Brain pericyte (primary cell): ENCODE data around the gene TMEM272.

Experiments used
- DNase-seq: peaks from one replicate; pipeline ENCODE4 v3.0.0-alpha.2; 2012; ENCODE audit warnings: low read depth, low spot score

TMEM272 gene

DNA sequence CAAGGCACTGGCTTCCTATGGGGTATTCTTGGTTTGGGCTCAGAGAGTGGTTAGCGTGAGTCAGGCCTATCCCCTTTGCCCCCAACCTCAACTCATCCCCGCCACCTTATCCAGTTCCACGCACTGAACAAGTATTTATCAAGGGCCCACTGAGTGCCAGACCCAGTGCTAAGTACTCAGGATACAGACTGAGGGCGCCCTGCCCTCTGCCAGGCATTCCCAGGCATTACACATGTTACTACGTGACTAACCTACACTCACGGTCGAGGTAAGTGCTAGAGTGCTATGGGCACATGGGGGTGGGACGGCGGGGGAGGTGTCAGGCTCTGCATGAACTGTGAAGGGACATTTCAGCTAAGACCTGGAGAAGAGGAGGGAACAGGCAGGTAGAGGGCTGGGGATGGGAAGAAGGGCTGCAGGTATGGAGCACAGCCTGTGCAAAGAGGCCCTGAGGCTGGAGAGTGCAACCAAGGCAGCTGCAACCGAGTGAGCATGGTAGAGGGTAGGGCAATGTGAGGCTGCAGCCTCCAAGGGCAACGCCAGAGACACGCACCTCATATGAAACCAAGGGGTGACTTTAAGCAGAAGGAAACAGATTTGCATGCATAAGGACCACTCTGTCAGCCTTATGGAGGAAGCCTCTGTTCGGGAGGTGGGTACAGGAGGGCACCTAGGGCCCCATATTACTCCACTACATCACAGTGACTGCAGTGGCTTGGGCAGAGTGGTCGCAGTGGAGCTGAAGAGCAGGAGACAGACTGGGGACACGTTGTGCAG is 63.5 kb downstream of the TMEM272 start:
- DNase-seq, result no peak

GRCh38 chr13:51780099-51780498 is 64.9 kb downstream of the TMEM272 start:
- DNase-seq, result no peak

DNA sequence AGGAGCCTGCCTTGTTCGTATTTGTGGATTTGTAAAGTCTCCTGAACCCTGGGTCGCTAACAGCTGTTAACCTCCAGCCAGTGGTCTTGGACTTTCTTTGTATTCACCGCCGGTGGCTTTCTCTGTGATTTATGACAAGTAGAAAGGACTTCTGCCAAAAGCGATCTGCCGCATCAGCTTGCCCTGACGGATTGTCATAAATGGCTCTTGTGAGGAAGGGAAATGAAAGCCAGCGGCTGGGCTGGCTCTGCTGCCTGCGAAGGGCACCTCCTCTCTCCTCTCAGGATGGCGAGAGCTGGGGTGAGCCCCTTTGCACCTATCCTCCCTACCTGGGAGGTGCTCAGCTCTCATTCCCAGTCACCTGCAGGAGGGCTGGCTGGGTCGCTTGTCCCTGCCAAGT is 66.6 kb downstream of the TMEM272 start:
- DNase-seq, result no peak

DNA sequence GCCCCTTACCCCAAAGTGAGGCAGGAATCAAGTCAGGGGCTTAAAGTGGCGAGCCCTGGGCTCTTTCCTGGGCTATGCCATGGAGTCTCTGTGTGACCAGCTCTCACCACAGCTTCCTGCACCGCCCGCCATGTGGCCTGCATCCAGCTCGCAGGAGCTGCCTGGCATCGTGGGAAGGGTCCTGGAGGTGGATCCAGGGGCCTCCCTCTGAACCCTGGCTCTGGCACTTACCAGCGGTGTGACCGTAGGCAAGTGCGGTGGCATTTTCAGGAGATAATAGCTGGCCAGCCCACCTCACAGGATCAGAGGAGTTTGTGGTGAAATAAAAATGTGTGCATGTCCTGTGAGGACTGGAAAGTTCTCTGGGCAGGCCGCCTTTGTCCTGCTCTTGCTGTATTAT is 67.1 kb downstream of the TMEM272 start:
- no peak for DNase-seq

- no peak for DNase-seq
Measured at GRCh38 chr13:51776179-51776578, 68.8 kb downstream of the TMEM272 start.

GRCh38 chr13:51773515-51773914 is 71.5 kb downstream of the TMEM272 start:
- DNase-seq, result no peak

DNA sequence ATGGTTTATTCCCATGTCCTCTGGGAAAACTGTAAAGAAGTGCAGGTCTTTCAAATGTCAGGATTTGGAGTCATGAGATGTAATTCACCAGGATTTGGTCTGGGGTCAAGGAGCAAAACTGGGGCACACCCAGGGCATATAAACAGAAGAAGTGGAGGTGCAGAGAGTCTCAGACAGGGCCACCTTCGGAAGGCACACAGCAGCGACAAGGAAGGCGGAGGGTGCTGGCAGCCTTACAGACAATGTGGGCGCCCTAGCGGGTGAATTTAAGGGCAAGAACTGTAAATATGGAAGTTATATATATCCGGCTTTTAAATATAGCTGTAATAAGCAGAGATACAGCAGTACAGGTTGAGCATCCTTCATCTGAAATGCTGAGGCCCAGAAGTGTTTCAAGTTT is 72.2 kb downstream of the TMEM272 start:
- DNase-seq, result no peak

GRCh38 chr13:51772105-51772455 is 72.9 kb downstream of the TMEM272 start:
- DNase-seq, result no peak

GRCh38 chr13:51771418-51772104 is 73.4 kb downstream of the TMEM272 start:
- DNase-seq, result no peak

- DNase-seq, result no peak
Measured at GRCh38 chr13:51770681-51771417, 74.1 kb downstream of the TMEM272 start.

DNA sequence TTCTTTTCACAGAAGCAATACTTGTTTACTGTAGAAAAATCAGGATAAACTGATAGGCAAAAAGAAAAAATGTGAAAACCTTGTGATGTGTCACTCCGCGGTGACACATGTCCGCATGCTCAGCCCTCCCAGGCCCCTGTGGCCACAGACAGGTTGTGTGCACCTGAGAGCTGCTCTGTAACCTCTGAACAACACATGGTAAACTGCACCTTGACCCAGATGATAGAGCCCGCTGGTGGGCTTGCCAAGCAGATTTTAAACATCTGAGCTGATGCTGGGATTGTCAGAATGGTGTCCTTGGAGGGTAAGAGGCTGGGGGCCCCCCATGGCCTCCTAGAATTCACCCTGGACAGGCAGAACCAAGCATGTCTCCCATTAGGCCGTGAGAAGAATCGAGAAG is 74.8 kb downstream of the TMEM272 start:
- DNase-seq, result no peak

- DNase-seq, result no peak
Measured at GRCh38 chr13:51769455-51770127, 75.4 kb downstream of the TMEM272 start.

GRCh38 chr13:51768976-51769375 is 76.0 kb downstream of the TMEM272 start:
- DNase-seq, result no peak

DNA sequence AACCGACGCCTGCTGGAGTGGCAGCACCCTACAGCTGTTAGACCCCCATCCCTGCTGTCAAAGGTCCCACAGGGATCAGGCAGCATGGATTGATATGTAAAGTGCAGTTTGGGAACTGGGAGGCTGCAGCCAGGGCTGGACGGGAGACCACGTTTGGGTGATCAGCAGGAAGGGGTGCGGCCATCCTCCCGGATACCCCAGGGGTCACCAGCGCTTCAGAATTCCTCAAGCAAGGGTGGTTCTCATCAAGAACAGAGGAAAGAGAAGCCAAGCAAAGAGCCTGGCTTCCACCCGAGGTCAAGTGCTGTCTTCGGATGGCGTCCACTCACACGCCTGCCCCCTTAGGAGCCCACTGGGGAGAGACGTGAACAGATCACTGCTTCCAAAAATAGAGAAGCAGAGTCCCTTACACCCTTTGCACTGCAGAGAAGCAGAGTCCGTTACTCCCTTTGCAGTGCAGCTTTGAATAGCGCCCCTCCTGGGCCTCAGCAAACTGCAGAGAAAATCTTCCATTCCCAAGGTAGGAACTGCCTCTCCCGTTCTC is 76.5 kb downstream of the TMEM272 start:
- DNase-seq, result no peak

DNA sequence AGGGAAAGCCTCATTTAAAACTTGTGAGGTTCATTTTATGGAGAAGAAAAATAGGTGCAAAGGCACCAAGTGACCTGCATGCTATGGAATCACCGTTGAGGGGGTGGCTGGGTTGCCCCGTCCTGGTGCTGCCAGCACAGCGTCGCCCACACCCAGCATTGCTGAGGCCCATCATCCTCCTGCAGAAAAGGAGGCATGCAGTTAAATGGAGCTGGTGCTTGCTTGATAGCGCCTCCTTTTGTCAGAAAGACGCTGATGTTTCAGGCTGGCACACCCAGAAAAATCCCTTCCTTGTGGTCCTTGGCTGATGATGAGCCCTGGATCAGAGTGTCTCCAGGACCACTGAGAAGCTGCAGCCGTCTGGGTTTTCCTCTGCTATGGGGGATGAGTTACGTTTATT is 77.9 kb downstream of the TMEM272 start:
- no peak for DNase-seq

GRCh38 chr13:51765142-51765515 is 79.8 kb downstream of the TMEM272 start:
- no peak for DNase-seq

GRCh38 chr13:51764184-51765141 is 80.5 kb downstream of the TMEM272 start:
- peak; percentile 33 for DNase-seq

DNA sequence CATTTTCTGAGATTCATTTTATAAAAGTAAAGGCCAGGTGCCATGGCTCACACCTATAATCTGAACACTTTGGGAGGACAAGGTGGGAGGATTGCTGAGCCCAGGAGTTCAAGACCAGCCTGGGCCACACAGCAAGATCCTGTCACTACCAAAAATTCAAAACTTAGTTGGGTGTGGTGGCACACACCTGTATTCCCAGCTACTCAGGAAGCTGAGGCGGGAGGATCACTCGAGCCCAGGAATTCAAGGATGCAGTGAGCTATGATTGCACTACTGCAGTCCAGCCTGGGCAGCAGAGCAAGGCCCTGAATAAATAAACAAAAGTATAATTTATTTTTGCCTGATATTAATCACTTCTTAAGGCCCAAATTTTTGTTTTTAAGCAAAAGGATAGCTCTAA is 81.5 kb downstream of the TMEM272 start:
- DNase-seq, result no peak
